Cardiac septum (tissue), 1 donor: ENCODE data around the gene COQ10A. TPM values are rescaled to one million over a fixed set of nuclear protein-coding genes. Genes with fewer than 3 reads are reported as not detected.
A peak's percentile ranks its signal among the peaks of the same experiment; 100 is the strongest.

Source experiments
- DNase-seq: peaks from one replicate; pipeline ENCODE4 v3.0.0-alpha.2; 2020; ENCODE audit warnings: low spot score
- intact Hi-C: fragments of 100-400 bp; cut with DNase I; formaldehyde crosslinking; loops from one replicate; pipeline ENCODE4 v1.14.0; 2022
- total RNA-seq: library from RNA; stranded (reverse); fragmentation: NEBNext Ultra II Directional; extraction: Animal tissue kit (Norgen Biotek cat#: 25700); gene quantifications from one replicate; pipeline ENCODE4 v1.2.1, GENCODE V29; 2021
- donor health status: DM: no; HTN: no; CAD: no.

COQ10A gene
- total RNA-seq, 1 donor from 2014 or later = 86.8 TPM

- intact Hi-C loops = loop anchor here (2.0 kb wide), 1 partner anchor 34 kb away; the partner anchor contains the start of gene COQ10A
- no peak for DNase-seq
Observed at GRCh38 chr12:56300644-56301464, 34.1 kb downstream of the COQ10A start.

- DNase-seq = no peak
- intact Hi-C loops = no loop called here
Observed at GRCh38 chr12:56304276-56304675, 37.5 kb downstream of the COQ10A start.

DNA sequence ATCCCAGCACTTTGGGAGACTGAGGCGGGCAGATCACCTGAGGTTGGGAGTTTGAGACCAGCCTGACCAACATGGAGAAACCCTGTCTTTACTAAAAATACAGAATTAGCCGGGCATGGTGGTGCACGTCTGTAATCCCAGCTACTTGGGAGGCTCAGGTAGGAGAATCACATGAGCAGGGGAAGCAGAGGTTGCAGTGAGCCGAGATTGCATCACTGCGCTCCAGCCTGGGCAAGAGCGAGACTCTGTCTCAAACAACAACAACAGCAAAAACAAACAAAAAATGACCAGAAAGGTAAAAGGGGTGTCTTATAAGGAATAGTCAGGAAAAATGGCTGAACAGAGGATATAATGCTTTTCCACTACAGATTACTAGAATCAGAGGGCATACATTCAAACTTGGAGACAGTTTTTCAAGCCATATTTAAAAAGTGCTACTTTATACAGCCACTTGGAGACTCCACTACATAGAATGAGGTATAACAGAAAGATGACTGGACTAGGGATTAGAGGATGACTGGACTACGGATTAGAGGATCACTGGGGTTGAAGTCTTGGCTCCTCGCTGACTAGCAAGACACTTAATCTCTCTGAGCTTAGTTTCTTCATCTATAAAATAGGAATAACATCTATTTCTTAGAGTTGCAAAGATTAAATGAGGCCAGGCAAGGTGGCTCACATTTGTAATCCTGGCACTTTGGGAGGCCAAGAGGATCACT lies 38.3 kb downstream of the COQ10A start:
- DNase-seq = no peak

GRCh38 chr12:56307221-56307965 lies 40.7 kb downstream of the COQ10A start:
- intact Hi-C loops = no loop called here
- no peak for DNase-seq

More for the DNA sequence above, 38.3 kb downstream of the COQ10A start:
- intact Hi-C loops = no loop called here

- intact Hi-C loops = no loop called here
- DNase-seq = no peak
Observed at GRCh38 chr12:56308714-56309113, 42.0 kb downstream of the COQ10A start.

DNA sequence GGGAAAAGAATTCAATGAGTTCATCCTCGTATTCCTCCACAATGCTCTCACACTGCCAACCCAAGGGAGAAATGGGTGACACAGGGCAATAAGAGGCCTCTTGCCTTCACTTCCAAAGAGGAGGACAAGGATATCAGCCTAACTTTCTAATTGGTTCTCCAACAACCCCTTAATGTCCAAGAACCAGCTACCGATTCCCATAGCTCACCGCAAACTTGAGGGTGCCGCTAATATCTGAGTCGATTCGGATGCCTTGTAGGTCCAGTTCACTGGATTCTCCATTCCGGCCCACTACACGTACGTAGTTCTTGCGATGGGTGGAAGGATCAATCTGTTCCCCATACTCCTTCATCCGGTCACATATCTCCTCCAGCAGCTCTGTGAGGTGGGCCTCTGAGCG lies 44.3 kb downstream of the COQ10A start:
- no peak for DNase-seq

DNA sequence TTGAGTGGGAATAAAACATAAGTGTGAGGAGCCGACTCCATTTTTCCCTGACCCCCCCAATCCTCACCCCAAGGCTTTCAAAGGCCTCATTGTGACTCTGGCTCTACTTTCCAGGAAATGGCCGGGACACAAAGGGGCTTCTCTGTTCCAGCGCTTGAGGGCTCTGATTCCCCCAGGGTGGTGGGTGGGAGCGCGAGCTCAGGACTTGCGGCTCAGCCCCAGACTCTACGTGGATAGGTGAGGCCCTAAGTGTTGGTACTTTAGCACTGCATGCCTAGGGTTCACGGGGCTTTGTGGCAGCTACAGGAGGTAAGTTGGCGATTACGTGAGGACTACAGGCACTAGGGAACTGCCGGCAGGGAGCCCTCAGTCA lies 48.5 kb downstream of the COQ10A start:
- no peak for DNase-seq
- intact Hi-C loops = loop anchor here (5.0 kb wide), 2 partner anchors 152 to 198 kb away; partner anchors contain the start of genes RPL41, SPRYD4 and ZC3H10

More for the DNA sequence above, 44.3 kb downstream of the COQ10A start:
- intact Hi-C loops = no loop called here

- DNase-seq = peak; percentile 95
- intact Hi-C loops = loop anchor here (1.0 to 5.0 kb wide), 3 partner anchors 44 to 199 kb away; partner anchors contain the start of genes RPL41, SPRYD4, STAT2 and ZC3H10
Observed at GRCh38 chr12:56315622-56316473, 49.1 kb downstream of the COQ10A start, which contains the start of gene CNPY2. Gene CNPY2 (minus strand): TSS chr12:56315988. CDS start chr12:56315217, 771 bp downstream.

DNA sequence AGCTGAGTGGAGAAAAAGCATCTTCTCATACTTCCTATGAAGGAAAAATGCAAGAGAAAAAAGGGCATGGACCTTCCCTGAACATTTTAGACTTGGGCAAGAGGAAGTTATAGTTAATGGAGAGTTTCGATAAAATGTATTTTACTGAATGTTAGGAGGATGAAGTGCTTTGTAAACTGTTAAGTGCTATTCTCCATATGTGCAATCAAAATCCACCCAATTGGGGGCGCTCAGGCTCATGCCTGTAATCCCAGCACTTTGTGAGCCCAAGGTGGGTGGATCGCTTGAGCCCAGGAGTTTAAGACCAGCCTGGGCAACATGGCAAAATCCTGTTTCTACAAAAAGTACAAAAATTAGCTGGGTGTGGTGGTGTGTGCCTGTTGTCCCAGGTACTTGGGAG lies 50.9 kb downstream of the COQ10A start:
- intact Hi-C loops = loop anchor here (5.0 kb wide), 2 partner anchors 150 to 200 kb away; partner anchors contain the start of genes RPL41, SPRYD4 and ZC3H10
- DNase-seq = no peak

Other genes starting within 250 kb of the COQ10A start
- gene IKZF4, start 245.9 kb upstream of the COQ10A start, total RNA-seq = 8.4 TPM
- 39.5 TPM for gene RPS26, start 225.0 kb upstream of the COQ10A start, total RNA-seq
- gene ERBB3, start 186.8 kb upstream of the COQ10A start, total RNA-seq = 1.5 TPM
- gene PA2G4, start 162.4 kb upstream of the COQ10A start, total RNA-seq = 61.6 TPM
- gene RPL41, start 150.3 kb upstream of the COQ10A start, total RNA-seq = 1,517 TPM
- gene ZC3H10, start 148.7 kb upstream of the COQ10A start, total RNA-seq = 6.0 TPM
- 36.2 TPM for gene ESYT1, start 138.7 kb upstream of the COQ10A start, total RNA-seq
- gene MYL6B, start 114.4 kb upstream of the COQ10A start, total RNA-seq = 37.6 TPM
- 792 TPM for gene MYL6, start 108.6 kb upstream of the COQ10A start, total RNA-seq
- 71.5 TPM for gene SMARCC2, start 77.5 kb upstream of the COQ10A start, total RNA-seq
- 40.7 TPM for gene RNF41, start 45.0 kb upstream of the COQ10A start, total RNA-seq
- gene NABP2, start 42.6 kb upstream of the COQ10A start, total RNA-seq = 19.6 TPM
- gene SLC39A5, start 36.9 kb upstream of the COQ10A start, total RNA-seq = not detected
- 28.8 TPM for gene ANKRD52, start 8.6 kb upstream of the COQ10A start, total RNA-seq
- gene CS, start 33.4 kb downstream of the COQ10A start, total RNA-seq = 570 TPM
- 38.0 TPM for gene CNPY2, start 49.0 kb downstream of the COQ10A start, total RNA-seq
- gene PAN2, start 67.1 kb downstream of the COQ10A start, total RNA-seq = 46.3 TPM
- gene IL23A, start 71.9 kb downstream of the COQ10A start, total RNA-seq = not detected
- gene STAT2, start 93.2 kb downstream of the COQ10A start, total RNA-seq = 41.1 TPM
- not detected for gene APOF, start 95.9 kb downstream of the COQ10A start, total RNA-seq
- gene TIMELESS, start 182.5 kb downstream of the COQ10A start, total RNA-seq = 2.0 TPM
- 0.48 TPM for gene MIP, start 187.7 kb downstream of the COQ10A start, total RNA-seq
- gene SPRYD4, start 201.6 kb downstream of the COQ10A start, total RNA-seq = 3.3 TPM
- gene GLS2, start 221.2 kb downstream of the COQ10A start, total RNA-seq = 0.38 TPM